T-helper 22 cell (primary cell): ENCODE results near the gene VIM.
"Not testable (repeated sequence)": the region's sequence is repeated elsewhere in the genome, so short reads cannot be mapped to it uniquely, and the experiment has no call there.

Source experiments
- DNase-seq: peaks from one replicate; pipeline ENCODE4 v3.0.0-alpha.2; 2020; ENCODE audit warnings: low read depth

VIM gene

DNA sequence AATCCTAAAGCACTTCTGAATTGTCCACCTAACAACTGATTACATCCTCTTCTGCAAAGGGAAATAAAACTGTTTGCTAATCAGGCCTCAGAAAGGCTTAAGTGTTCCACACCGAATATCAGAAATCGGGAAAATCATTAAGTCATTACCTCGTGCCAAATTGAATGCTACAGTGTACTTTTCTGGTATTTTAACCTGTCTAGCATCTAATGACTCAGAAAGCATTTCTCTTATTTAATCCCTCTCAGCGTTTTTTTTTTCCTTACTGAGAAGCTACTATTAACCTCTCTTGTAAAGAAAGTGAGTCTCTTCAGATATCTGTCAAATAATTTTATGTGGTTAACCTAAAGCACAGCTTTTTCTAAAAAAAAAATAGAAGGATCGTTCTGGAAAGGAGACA lies 28.6 kb downstream of the VIM start:
- DNase-seq, result no peak

- peak; percentile 14 for DNase-seq
These were observed 29.7 kb downstream of the VIM start for GRCh38 chr10:17257466-17258321.

DNA sequence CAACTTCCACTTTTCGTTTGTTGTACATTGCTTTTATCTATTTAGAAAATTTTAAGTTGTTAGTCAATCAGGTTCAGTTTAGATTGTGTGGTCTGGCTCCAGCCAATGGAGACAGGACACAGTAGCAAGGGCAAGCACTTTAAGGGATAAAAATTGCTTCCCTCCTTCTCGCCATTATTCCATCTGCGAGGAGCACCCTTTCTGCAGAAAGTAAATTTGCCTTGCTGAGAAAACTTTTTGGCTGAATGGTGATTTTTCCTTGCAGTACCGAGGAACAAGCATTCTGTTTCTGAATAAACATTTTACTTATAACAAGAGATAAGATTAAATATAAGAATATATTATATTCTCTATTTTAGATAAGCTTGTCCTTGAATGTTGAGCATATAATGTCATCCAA lies 34.5 kb downstream of the VIM start:
- no peak for DNase-seq

GRCh38 chr10:17263580-17263979 lies 35.5 kb downstream of the VIM start:
- no peak for DNase-seq

GRCh38 chr10:17265468-17265867 lies 37.4 kb downstream of the VIM start:
- DNase-seq, result no peak

DNA sequence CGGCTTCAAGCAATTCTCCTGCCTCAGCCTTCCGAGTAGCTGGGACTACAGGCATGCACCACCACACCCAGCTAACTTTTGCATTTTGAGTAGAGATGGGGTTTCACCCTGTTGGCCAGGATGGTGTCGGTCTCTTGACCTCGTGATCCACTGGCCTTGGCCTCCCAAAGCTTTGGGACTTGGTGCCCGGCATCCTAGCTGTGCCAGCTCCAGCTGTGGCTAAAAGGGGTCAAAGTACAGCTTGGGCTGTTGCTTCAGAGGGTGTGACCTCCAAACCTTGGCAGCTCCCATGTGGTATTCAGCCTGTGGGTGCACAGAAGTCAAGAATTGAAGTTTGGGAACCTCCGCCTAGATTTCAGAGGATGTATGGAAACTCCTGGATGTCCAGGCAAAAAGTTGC lies 38.5 kb downstream of the VIM start:
- DNase-seq, result not testable (repeated sequence)

DNA sequence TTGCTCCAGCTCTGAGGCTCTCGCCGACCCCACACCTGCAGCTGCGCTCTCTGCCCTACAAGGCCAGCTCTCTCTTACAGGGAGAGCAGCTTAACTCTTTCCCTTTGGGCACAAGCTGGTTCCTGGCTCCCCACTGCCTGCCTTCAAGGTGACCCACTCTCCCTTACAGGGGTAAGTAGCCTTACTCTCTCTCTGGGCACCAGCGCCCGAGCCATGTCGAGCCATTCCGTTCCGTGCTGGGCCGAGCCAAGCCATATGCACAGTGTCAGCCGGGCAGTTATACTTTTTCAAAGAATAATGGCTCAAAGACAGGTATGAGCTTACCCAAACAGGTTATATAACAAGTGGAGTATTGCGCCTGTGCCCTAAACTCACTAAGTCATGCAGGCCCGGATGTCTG lies 44.6 kb downstream of the VIM start:
- no peak for DNase-seq

GRCh38 chr10:17273403-17273802 lies 45.4 kb downstream of the VIM start:
- no peak for DNase-seq

GRCh38 chr10:17276756-17277424 lies 48.8 kb downstream of the VIM start:
- no peak for DNase-seq

DNA sequence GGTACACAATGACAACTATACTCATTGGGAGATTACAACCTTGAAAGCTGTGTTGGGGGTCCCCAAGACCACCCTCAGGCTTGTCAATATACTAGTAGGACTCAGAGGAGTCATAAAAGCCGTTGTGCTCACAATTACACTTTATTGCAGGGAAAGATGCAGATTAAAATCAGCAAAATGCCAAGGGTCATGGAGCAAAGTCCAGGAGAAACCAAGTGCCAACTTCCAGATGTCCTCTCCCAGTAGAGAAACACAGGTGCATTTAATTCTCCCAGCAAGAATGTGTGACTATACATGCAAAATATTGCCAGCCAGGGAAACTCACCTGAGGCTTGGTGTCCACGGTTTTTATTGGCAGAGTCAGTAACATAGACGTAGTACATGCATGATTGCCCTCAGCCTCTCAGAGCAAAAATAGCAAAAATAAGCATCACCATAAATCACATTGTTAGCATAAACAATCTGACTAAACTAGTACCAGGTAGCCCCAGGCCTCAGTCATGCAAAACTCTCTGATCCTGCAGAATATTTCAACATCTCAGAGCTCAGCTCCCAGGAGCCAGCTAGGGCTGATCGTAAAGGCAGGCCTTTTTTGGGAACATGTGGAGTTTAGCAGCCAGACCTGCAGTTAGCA lies 50.7 kb downstream of the VIM start:
- no peak for DNase-seq

DNA sequence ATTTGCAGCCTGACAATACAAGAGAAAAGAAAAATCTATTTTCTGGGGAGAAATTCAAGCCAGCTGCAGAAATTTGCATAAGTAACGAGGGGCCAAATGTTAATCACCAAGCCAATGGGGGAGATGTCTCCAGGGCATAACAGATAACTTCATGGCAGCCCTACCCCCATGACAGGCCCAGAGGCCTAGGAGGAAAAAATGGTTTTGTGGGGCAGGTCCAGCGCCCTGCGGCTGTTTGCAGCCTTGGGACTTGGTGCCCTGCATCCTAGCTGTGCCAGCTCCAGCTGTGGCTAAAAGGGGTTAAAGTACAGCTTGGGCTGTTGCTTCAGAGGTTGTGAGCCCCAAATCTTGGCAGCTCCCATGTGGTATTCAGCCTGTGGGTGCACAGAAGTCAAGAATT lies 54.3 kb downstream of the VIM start:
- no peak for DNase-seq

DNA sequence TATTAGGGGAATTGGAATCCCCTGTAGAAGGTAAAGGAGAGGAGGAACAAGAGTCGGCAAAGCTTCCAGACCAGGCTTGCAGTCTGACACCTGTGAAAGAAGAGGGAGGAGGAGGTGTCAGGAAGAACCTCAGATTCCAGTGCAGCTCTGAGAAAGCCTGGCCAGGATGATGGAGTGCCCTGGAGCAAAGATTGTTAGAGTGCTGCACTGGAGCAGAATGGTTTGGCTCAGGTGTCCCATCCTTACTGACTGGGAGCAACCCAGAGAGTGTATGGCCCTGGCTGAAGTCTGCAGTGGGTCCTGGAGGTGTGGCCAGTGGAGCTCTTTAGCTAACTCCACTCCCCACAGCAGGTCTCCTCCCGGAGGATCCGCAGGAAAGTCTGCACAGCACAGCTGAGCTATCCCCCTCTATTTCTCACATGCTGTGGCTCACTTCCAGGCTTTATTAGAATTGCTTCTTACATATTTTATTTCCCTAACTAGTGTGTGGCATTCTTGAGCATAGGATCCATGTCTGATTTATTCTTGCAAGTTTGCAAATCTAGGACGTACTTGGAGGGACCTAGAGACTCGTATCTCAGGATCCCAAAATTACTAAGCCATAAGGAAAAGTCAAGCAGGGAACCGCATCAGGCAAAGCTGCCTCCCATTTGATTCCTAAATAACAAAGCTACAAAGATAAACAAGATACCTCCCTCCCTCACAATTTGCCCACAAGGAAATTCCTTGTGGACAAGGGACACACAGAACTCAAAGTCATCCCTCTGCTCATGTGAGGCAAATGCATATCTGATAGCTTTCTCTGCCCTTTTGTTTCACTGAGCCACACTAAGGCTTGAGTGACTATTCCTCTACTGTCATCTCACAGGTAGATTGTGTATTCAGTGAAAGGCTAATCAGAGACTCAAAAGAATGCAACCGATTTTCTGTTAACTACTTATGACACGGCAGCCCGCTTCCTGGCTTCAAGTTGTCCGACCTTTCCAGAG lies 58.8 kb downstream of the VIM start:
- DNase-seq, result no peak
